Lower leg skin (tissue), 3 donors: ENCODE measurements around the gene SIL1.

Experiments used
- CTCF ChIP-seq, 3 donors: fragments of 450-650 bp; IDR thresholded peaks; one replicate each; pipeline ENCODE4 v1.5.1; 2016; ENCODE audit warnings: antibody characterized with exemption in 3 of 3, mild to moderate bottlenecking in 3 of 3, moderate library complexity in 2 of 3
- POLR2A ChIP-seq, 2 donors: fragments of 450-650 bp; IDR thresholded peaks; one replicate each; pipeline ENCODE4 v1.6.1; 2016 to 2017; ENCODE audit warnings: antibody characterized with exemption in 2 of 2, mild to moderate bottlenecking in 1 of 2, moderate library complexity in 1 of 2

- TF ChIP-seq POLR2A (IDR thresholded peaks at IDR 0.05) (no peak), CTCF (IDR thresholded peaks at IDR 0.05) (no peak)
These were observed 223.7 kb downstream of the SIL1 start for GRCh38 chr5:138974227-138975063.
